AG10803 (cell line): Measurements from ENCODE around the gene FGF2.

Source experiments
- DNase-seq: peaks from one replicate; pipeline ENCODE4 v3.0.0; 2010; ENCODE audit warnings: low read depth
- H3K4me3 ChIP-seq: 2 replicates; pipeline ENCODE4 v1.5.1; 2011; ENCODE audit warnings: mild to moderate bottlenecking, low read length, control low read depth
- CTCF ChIP-seq: conservative IDR thresholded peaks from 2 replicates; pipeline ENCODE4 v1.5.1; 2011; ENCODE audit warnings: mild to moderate bottlenecking, low read length, control low read depth, inconsistent platforms

Gene FGF2

GRCh38 chr4:122876456-122876855, 49.8 kb downstream of the FGF2 start:
- no peak overlapping the region for H3K4me3 ChIP-seq
- no peak for TF ChIP-seq CTCF
- peak; percentile 30 for DNase-seq

DNA sequence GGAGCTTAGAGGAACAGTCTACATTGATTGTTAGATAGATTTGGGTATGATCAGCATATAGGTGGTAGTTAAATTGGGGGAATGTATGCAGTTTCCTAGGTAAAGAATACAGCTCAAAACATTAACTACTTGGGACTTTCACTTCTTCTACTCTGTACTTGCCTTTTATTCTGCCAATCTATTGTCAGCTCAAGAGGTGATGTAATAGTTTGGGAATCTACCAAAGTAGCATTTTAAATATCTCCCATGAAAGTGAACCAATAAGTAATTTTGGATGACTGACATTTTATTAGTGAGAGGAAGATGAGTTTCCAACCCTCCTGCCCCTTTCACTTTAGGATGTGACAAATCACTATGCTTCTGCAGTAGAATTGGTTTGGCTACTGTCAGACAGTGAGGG, 52.4 kb downstream of the FGF2 start:
- DNase-seq, result peak; percentile 33
- H3K4me3 ChIP-seq, result no peak overlapping the region
- no peak for TF ChIP-seq CTCF

DNA sequence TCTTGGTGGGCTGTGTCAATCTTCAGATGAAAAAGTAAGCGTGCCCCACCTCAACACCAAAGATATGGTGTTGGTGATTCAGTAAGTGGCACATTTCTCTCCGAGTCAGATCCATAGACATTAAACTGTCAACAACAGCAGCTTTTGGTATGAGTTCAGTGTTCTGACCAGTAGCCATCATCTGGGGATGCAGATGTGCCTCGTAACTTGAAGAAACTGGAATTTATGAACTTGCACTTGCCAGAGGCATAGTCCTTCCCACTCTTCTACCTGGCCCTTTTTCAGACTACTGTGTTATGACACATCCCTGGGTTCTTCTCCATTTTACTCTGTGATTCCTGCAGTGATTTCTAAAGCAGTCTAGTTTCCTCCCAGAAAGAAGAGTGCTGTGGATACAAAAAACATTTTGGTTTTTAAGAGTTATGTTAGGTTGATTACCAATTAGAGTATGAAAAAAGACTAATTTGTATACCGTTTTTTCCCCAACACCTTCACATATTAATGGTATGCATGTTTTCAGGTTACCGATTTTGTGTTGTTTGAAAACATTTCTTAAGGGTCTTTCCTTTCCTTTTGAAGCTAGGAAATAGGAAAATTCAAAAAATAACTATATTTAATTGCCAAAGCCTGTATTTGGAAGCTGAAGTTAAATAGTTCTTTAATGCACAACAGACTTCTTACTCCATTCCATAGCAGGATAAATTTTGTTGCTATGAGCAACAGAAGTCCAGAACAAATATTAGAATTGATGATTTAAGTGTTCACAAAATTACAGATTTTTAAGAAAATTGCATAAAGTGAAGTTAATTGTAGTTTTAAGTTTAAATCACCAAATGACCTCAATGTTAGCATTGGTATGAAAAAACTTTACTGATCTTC, 56.5 kb downstream of the FGF2 start:
- DNase-seq, result peak; percentile 78
- TF ChIP-seq CTCF, result no peak

DNA sequence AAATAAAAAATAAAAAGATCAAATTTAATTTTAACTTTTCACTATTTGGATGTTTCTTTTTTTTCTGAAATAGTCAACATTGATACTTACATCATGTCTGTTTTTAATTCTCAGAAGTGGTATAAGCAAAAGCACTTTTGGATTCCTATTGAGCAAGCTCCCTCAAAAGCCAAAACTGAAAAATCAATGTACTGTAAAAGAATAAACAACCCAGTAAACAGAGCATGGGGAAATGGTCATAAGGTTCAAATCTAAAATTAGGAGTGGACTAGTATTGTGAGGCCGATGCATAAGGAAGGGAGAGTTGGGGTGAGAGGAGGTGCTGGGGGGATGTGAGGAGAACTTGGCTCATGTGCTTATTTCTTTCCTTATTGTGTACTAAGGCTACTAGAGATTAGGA, 57.9 kb downstream of the FGF2 start:
- no peak for TF ChIP-seq CTCF
- no peak overlapping the region for H3K4me3 ChIP-seq
- no peak for DNase-seq

More for the DNA sequence above, 56.5 kb downstream of the FGF2 start:
- H3K4me3 ChIP-seq, result no peak overlapping the region

GRCh38 chr4:122889726-122890125, 63.1 kb downstream of the FGF2 start:
- TF ChIP-seq CTCF, result no peak
- H3K4me3 ChIP-seq, result no peak overlapping the region
- no peak for DNase-seq

DNA sequence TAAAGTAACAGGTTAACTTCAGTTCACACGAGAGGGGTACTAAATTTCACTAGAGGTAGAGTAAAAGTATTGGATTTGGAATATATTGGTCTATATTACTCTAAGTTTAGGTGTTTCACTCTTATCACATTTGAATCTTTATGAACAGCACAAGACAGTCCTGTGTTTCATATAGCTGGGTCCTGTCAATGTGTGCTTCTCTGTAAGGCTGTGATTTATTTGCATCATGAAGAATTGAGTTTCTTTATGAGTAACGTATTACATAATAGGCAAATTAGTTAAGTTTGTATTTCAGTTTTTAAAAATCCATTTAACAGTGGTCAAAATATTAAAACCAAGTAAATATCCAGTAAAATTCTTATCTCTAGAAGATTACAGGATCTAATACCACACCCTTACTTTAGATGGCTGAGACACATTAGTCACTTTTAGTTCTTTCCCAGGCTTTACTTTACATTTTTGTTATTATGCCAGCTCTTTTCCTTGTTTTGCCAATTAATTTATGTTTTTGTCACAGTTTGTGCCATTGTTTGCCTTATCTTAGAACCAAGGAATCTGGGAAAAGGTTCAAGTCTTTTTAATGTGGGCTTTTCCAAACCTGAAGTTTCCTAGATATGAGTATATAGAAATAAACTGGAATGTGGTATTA, 63.6 kb downstream of the FGF2 start:
- TF ChIP-seq CTCF, result no peak
- H3K4me3 ChIP-seq, result no peak overlapping the region
- DNase-seq, result no peak

GRCh38 chr4:122894827-122895226, 68.2 kb downstream of the FGF2 start:
- TF ChIP-seq CTCF, result no peak
- DNase-seq, result no peak
- H3K4me3 ChIP-seq, result no peak overlapping the region
